SK-N-SH (cell line): ENCODE data around the gene ANKRD44. TPM values are rescaled to one million over a fixed set of nuclear protein-coding genes. Genes with fewer than 3 reads are reported as not detected.

Source experiments
- CTCF ChIA-PET: fragments of 300-600, 350-600 bp; formaldehyde crosslinking; extraction: SDS; loops from one replicate; lab custom pipeline; 2021; lab: Yijun Ruan, JAX
- POLR2A ChIA-PET: fragments of 350-600 bp; sonication (Branson Sonifier 250); formaldehyde crosslinking; extraction: SDS; loops from one replicate; lab custom pipeline; 2020; ENCODE audit warnings: antibody characterized with exemption, inconsistent platforms; lab: Yijun Ruan, JAX
- DNase-seq: peaks from one replicate; pipeline ENCODE4 v3.0.0; 2012
- H2AFZ ChIP-seq: fragments of 200-600 bp; sonication (generic); 2 replicates; pipeline ENCODE4 v1.8.1; 2016; ENCODE audit warnings: antibody characterized with exemption, mild to moderate bottlenecking, low read depth
- H3F3A ChIP-seq: fragments of 200-600 bp; sonication (generic); replicated peaks from 2 replicates; pipeline ENCODE3; 2016; ENCODE audit warnings: antibody characterized with exemption, mild to moderate bottlenecking; ENCODE audit not compliant: insufficient read depth
- H3K27ac ChIP-seq, 2 experiments: fragments of 200-500 bp in 1 of 2; fragments of 200-600 bp in 1 of 2; sonication (Bioruptor generic) in 1 of 2; sonication (generic), shearing (Covaris generic) in 1 of 2; 2 replicates each; pipeline versions ENCODE4 v1.5.1 to v1.6.1; 2014 to 2016; ENCODE audit warnings: low read depth in 2 of 2, inconsistent platforms in 1 of 2, low read length in 1 of 2, mild to moderate bottlenecking in 1 of 2, mixed read lengths in 1 of 2
- H3K27me3 ChIP-seq: fragments of 200-600 bp; sonication (generic), shearing (Covaris generic); 2 replicates; pipeline ENCODE4 v1.6.1; 2016; ENCODE audit warnings: mixed run types; ENCODE audit not compliant: insufficient read depth
- H3K36me3 ChIP-seq, 2 experiments: fragments of 200-500 bp in 1 of 2; fragments of 200-600 bp in 1 of 2; sonication (Bioruptor generic) in 1 of 2; sonication (generic) in 1 of 2; replicated peaks in 1 of 2; 2 replicates each; pipeline versions ENCODE3 to v1.5.1; 2014 to 2016; ENCODE audit warnings: low read length in 1 of 2, mild to moderate bottlenecking in 1 of 2; ENCODE audit not compliant: insufficient read depth in 2 of 2, control insufficient read depth in 1 of 2
- H3K4me1 ChIP-seq, 2 experiments: fragments of 200-500 bp in 1 of 2; fragments of 200-600 bp in 1 of 2; sonication (Bioruptor generic) in 1 of 2; sonication (generic), shearing (Covaris generic) in 1 of 2; 2 replicates each; pipeline versions ENCODE4 v1.5.1 to v1.6.1; 2014 to 2016; ENCODE audit warnings: low read depth in 1 of 2, low read length in 1 of 2, mixed run types in 1 of 2; ENCODE audit not compliant: insufficient read depth in 2 of 2, control insufficient read depth in 1 of 2
- H3K4me2 ChIP-seq: fragments of 200-600 bp; sonication (generic), shearing (Covaris generic); 2 replicates; pipeline ENCODE4 v1.6.1; 2017; ENCODE audit warnings: mixed run types
- H3K4me3 ChIP-seq, 2 experiments: fragments of 200-500 bp in 1 of 2; fragments of 200-600 bp in 1 of 2; sonication (Bioruptor generic) in 1 of 2; sonication (generic), shearing (Covaris generic) in 1 of 2; 2 replicates each; pipeline versions ENCODE4 v1.5.1 to v1.8.1; 2014 to 2016; ENCODE audit warnings: low read depth in 2 of 2, inconsistent platforms in 1 of 2, low read length in 1 of 2, mild to moderate bottlenecking in 1 of 2, mixed read lengths in 1 of 2, moderate library complexity in 1 of 2
- H3K79me2 ChIP-seq: fragments of 200-600 bp; sonication (generic); 2 replicates; pipeline ENCODE4 v1.8.1; 2017; ENCODE audit warnings: mild to moderate bottlenecking; ENCODE audit not compliant: insufficient read depth
- H3K9ac ChIP-seq: fragments of 200-600 bp; sonication (generic); 2 replicates; pipeline ENCODE4 v1.6.1; 2017; ENCODE audit warnings: mixed run types
- H3K9me2 ChIP-seq: fragments of 200-600 bp; sonication (generic); 2 replicates; pipeline ENCODE4 v1.6.1; 2017; ENCODE audit warnings: mixed run types
- H3K9me3 ChIP-seq: fragments of 200-600 bp; sonication (generic); 2 replicates; pipeline ENCODE4 v1.6.1; 2017; ENCODE audit warnings: mixed run types, mild to moderate bottlenecking, moderate library complexity
- H4K20me1 ChIP-seq: fragments of 200-600 bp; sonication (generic); 2 replicates; pipeline ENCODE4 v1.6.1; 2017; ENCODE audit warnings: mild to moderate bottlenecking, mixed run types; ENCODE audit not compliant: insufficient read depth
- CTCF ChIP-seq: fragments of 200-600 bp; sonication (generic); IDR thresholded peaks from 2 replicates; pipeline ENCODE4 v1.6.1; 2017; ENCODE audit warnings: antibody characterized with exemption, mild to moderate bottlenecking, moderate library complexity
- FOSL2 ChIP-seq: IDR thresholded peaks from 2 replicates; pipeline ENCODE4 v1.4.0; 2012; ENCODE audit warnings: low read depth, mild to moderate bottlenecking, moderate library complexity, borderline replicate concordance
- FOXJ3 ChIP-seq: sonication (generic); formaldehyde crosslinking; IDR thresholded peaks from 2 replicates; pipeline ENCODE4 v1.5.1; 2020; ENCODE audit warnings: mild to moderate bottlenecking, missing genetic modification reagents
- FOXM1 ChIP-seq: IDR thresholded peaks from 2 replicates; pipeline ENCODE4 v1.4.0; 2012; ENCODE audit warnings: low read depth, mild to moderate bottlenecking
- GABPA ChIP-seq: IDR thresholded peaks from 2 replicates; pipeline ENCODE4 v1.4.0; 2012; ENCODE audit warnings: low read depth, mild to moderate bottlenecking
- GATA2 ChIP-seq: sonication (generic); formaldehyde crosslinking; IDR thresholded peaks from 2 replicates; pipeline ENCODE4 v1.5.0; 2020; ENCODE audit warnings: mild to moderate bottlenecking, missing genetic modification reagents
- IRF3 ChIP-seq: fragments of 150-350 bp; IDR thresholded peaks from 2 replicates; pipeline ENCODE4 v1.6.1; 2016; ENCODE audit warnings: mild to moderate bottlenecking, low read depth, low read length
- JUND ChIP-seq: IDR thresholded peaks from 2 replicates; pipeline ENCODE4 v1.4.0; 2012
- MAX ChIP-seq: IDR thresholded peaks from 2 replicates; pipeline ENCODE4 v1.4.0; 2012; ENCODE audit warnings: low read depth
- MEF2A ChIP-seq: IDR thresholded peaks from 2 replicates; pipeline ENCODE4 v1.4.0; 2012; ENCODE audit warnings: low read depth, borderline replicate concordance
- NRF1 ChIP-seq: IDR thresholded peaks from 2 replicates; pipeline ENCODE4 v1.6.1; 2012; ENCODE audit warnings: low read depth, mild to moderate bottlenecking, low read length
- POLR2AphosphoS5 ChIP-seq: IDR thresholded peaks from 2 replicates; pipeline ENCODE4 v1.6.1; 2012; ENCODE audit warnings: low read depth, low read length
- RAD21 ChIP-seq: IDR thresholded peaks from 2 replicates; pipeline ENCODE4 v1.6.1; 2012; ENCODE audit warnings: mild to moderate bottlenecking, low read length
- RFX5 ChIP-seq: IDR thresholded peaks from 2 replicates; pipeline ENCODE4 v1.6.1; 2012; ENCODE audit warnings: mild to moderate bottlenecking, improper control_type of control experiment, low read length
- TCF12 ChIP-seq: IDR thresholded peaks from 2 replicates; pipeline ENCODE4 v1.4.0; 2012
- USF1 ChIP-seq: IDR thresholded peaks from 2 replicates; pipeline ENCODE4 v1.4.0; 2012; ENCODE audit warnings: low read depth, borderline replicate concordance
- WGBS: methylation state at CpG from one replicate; pipeline ENCODE4 v1.1.6; 2017; ENCODE audit warnings: low lambda C conversion rate; 5-methylcytosine and 5-hydroxymethylcytosine counted together
- polyA plus RNA-seq, 3 experiments: library from polyadenylated mRNA; depleted of rRNA; stranded (reverse); fragments of >200 nt; gene quantifications; 2 replicates each; pipeline ENCODE4 v1.2.3, GENCODE V29; 2012
- TF ChIP-seq, protein P1 (sequence below): fragments of 150-350 bp; IDR thresholded peaks from 2 replicates; pipeline ENCODE4 v1.6.1; 2017; ENCODE audit warnings: antibody characterized with exemption, low read length, low read depth, borderline replicate concordance
- TF ChIP-seq, protein P2 (sequence below): IDR thresholded peaks from 2 replicates; pipeline ENCODE4 v1.6.1; 2012; ENCODE audit warnings: mild to moderate bottlenecking, low read depth, low read length, moderate library complexity

Gene ANKRD44
- polyA plus RNA-seq, 1 of the 3 experiments (the other 2 are of a cell fraction) = 12.5 TPM

- ChIA-PET CTCF (interaction anchor here (0.6 to 1.4 kb wide), 6 partner anchors 18 to 281 kb away, joined by 3 to 7 read pairs (median 4); no protein-coding TSS in a partner anchor), POLR2A (interaction anchor here (0.8 kb wide), 1 partner anchor 9 kb away, joined by 3 read pairs; no protein-coding TSS in a partner anchor)
- peaks cover 15 to 17% of the 10 kb centered on the region in 2 experiments; a peak in 3 of 4 replicates for H3K4me1 ChIP-seq
- H3F3A ChIP-seq = no peaks in the 10 kb centered on the region
- H3K4me2 ChIP-seq = no peak overlapping the region
- no peaks in the 10 kb centered on the region for H4K20me1 ChIP-seq
- peaks cover 0 to 2% of the 10 kb centered on the region in 2 experiments for H3K36me3 ChIP-seq
- TF ChIP-seq, protein P1, sequence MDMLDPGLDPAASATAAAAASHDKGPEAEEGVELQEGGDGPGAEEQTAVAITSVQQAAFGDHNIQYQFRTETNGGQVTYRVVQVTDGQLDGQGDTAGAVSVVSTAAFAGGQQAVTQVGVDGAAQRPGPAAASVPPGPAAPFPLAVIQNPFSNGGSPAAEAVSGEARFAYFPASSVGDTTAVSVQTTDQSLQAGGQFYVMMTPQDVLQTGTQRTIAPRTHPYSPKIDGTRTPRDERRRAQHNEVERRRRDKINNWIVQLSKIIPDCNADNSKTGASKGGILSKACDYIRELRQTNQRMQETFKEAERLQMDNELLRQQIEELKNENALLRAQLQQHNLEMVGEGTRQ = no peak
- TF ChIP-seq POLR2AphosphoS5 (no peak), RFX5 (no peak), TCF12 (no peak), FOXM1 (no peak), FOXJ3 (CRISPR knock-in tag) (no peak), IRF3 (no peak), RAD21 (no peak), MEF2A (no peak), USF1 (no peak), GATA2 (CRISPR knock-in tag) (no peak), CTCF (no peak), GABPA (no peak), JUND (no peak), FOSL2 (no peak), MAX (no peak), NRF1 (no peak)
- TF ChIP-seq, protein P2, sequence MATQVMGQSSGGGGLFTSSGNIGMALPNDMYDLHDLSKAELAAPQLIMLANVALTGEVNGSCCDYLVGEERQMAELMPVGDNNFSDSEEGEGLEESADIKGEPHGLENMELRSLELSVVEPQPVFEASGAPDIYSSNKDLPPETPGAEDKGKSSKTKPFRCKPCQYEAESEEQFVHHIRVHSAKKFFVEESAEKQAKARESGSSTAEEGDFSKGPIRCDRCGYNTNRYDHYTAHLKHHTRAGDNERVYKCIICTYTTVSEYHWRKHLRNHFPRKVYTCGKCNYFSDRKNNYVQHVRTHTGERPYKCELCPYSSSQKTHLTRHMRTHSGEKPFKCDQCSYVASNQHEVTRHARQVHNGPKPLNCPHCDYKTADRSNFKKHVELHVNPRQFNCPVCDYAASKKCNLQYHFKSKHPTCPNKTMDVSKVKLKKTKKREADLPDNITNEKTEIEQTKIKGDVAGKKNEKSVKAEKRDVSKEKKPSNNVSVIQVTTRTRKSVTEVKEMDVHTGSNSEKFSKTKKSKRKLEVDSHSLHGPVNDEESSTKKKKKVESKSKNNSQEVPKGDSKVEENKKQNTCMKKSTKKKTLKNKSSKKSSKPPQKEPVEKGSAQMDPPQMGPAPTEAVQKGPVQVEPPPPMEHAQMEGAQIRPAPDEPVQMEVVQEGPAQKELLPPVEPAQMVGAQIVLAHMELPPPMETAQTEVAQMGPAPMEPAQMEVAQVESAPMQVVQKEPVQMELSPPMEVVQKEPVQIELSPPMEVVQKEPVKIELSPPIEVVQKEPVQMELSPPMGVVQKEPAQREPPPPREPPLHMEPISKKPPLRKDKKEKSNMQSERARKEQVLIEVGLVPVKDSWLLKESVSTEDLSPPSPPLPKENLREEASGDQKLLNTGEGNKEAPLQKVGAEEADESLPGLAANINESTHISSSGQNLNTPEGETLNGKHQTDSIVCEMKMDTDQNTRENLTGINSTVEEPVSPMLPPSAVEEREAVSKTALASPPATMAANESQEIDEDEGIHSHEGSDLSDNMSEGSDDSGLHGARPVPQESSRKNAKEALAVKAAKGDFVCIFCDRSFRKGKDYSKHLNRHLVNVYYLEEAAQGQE = no peak
- H3K79me2 ChIP-seq = no peaks in the 10 kb centered on the region
- H2AFZ ChIP-seq = no peak overlapping the region
- H3K9ac ChIP-seq = no peak overlapping the region
- H3K27ac ChIP-seq = peak overlapping the region in 1 of 2 experiments; percentile 29; a peak in 2 of 4 replicates
- no peaks in the 10 kb centered on the region for H3K9me3 ChIP-seq
- H3K9me2 ChIP-seq = no peaks in the 10 kb centered on the region
- no peak overlapping the region for H3K4me3 ChIP-seq
- DNase-seq = no peak
- no peaks in the 10 kb centered on the region for H3K27me3 ChIP-seq
- WGBS = 84% methylated on average over 2 of the region's 2 CpGs
Observed at GRCh38 chr2:197107291-197108269, 203.0 kb downstream of the ANKRD44 start.
